Testis (tissue), 2 donors: ENCODE results near the gene ERC1.

Experiments
- CTCF ChIP-seq, 3 experiments: fragments of 450-650 bp in 2 of 3; fragments of 200-600 bp in 1 of 3; sonication (generic) in 1 of 3; IDR thresholded peaks; one replicate each; pipeline ENCODE4 v1.5.1; 2016 to 2019; ENCODE audit warnings: antibody characterized with exemption in 3 of 3, mild to moderate bottlenecking in 2 of 3, moderate library complexity in 1 of 3
- POLR2A ChIP-seq: fragments of 450-650 bp; IDR thresholded peaks from one replicate; pipeline ENCODE4 v1.6.1; 2017; ENCODE audit warnings: antibody characterized with exemption, mild to moderate bottlenecking, moderate library complexity

GRCh38 chr12:976644-977043, 14.4 kb upstream of the ERC1 start:
- TF ChIP-seq CTCF (IDR thresholded peaks at IDR 0.05) (no peak), POLR2A (no peak)
